Vagina (tissue), 2 donors: Measurements from ENCODE around the gene GSTO2. TPM values are rescaled to one million over a fixed set of nuclear protein-coding genes. Genes with fewer than 3 reads are reported as not detected.

Experiments
- DNase-seq, 2 donors: peaks; one replicate each; pipeline ENCODE4 v3.0.0-alpha.2; 2017; ENCODE audit errors: extremely low spot score in 2 of 2
- H3K27ac ChIP-seq: fragments of 200-600 bp; sonication (generic); one replicate; pipeline ENCODE4 v1.5.1; 2019
- H3K27me3 ChIP-seq: fragments of 200-600 bp; sonication (generic); one replicate; pipeline ENCODE4 v1.5.1; 2019
- H3K36me3 ChIP-seq, 2 donors: fragments of 200-600 bp; sonication (generic); one replicate each; pipeline ENCODE4 v1.5.1; 2017 to 2019
- H3K4me1 ChIP-seq: fragments of 200-600 bp; sonication (generic); one replicate; pipeline ENCODE4 v1.5.1; 2019
- H3K4me3 ChIP-seq, 2 donors: fragments of 200-600 bp; sonication (generic); 1 replicate in 1 of 2; 2 replicates in 1 of 2; pipeline ENCODE4 v1.5.1; 2016 to 2019
- H3K9me3 ChIP-seq: fragments of 200-600 bp; sonication (generic); one replicate; pipeline ENCODE4 v1.5.1; 2019
- POLR2A ChIP-seq, 2 donors: fragments of 450-650 bp; IDR thresholded peaks; one replicate each; pipeline ENCODE4 v1.6.1; 2017; ENCODE audit warnings: antibody characterized with exemption in 2 of 2, mild to moderate bottlenecking in 2 of 2, moderate library complexity in 2 of 2
- POLR2AphosphoS5 ChIP-seq, 2 donors: sonication (generic); formaldehyde crosslinking; IDR thresholded peaks; one replicate each; pipeline ENCODE4 v1.9.0; 2017; ENCODE audit warnings: antibody characterized with exemption in 2 of 2, mild to moderate bottlenecking in 2 of 2, low read depth in 1 of 2; ENCODE audit not compliant: insufficient read depth in 1 of 2
- intact Hi-C: fragments of 100-400 bp; cut with DNase I; formaldehyde crosslinking; loops from one replicate; pipeline ENCODE4 v1.15.1; 2023
- total RNA-seq: library from RNA; depleted of rRNA; stranded (reverse); fragments of >200 nt; gene quantifications from one replicate; pipeline ENCODE4 v1.2.3, GENCODE V29; 2016
- TF ChIP-seq, protein P1 (sequence below), 3 experiments: fragments of 450-650 bp in 2 of 3; fragments of 200-600 bp in 1 of 3; sonication (generic) in 1 of 3; IDR thresholded peaks; one replicate each; pipeline ENCODE4 v1.5.1; 2017 to 2019; ENCODE audit warnings: antibody characterized with exemption in 3 of 3, mild to moderate bottlenecking in 2 of 3, moderate library complexity in 2 of 3

The GSTO2 gene
- total RNA-seq, 1 donor from 2014 or later: 13.8 TPM

DNA sequence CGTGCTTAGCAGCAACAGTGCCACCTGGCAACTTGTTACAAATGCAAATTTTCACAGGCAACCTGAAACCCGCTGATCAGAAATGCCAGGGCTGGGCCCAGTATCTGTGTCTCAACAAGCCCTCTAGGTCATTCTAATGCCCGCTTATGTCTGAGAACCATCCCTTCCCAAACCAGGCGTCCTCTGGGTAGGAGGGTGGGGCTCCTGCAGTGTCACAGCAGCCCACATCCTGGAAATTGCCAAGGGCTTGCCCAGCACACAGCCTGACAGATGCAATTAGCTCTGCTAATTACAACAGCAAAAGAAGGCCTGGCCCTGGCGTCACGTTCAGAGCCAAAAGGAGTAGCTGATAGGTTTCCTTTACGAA, 53.4 kb downstream of the GSTO2 start:
- TF ChIP-seq POLR2AphosphoS5 (IDR thresholded peaks at IDR 0.05; ENCODE audit: insufficient read depth in 1 of 2, low read depth in 1 of 2) (peak; percentile 63 to 75), POLR2A (IDR thresholded peaks at IDR 0.05) (no peak)
- TF ChIP-seq, protein P1, sequence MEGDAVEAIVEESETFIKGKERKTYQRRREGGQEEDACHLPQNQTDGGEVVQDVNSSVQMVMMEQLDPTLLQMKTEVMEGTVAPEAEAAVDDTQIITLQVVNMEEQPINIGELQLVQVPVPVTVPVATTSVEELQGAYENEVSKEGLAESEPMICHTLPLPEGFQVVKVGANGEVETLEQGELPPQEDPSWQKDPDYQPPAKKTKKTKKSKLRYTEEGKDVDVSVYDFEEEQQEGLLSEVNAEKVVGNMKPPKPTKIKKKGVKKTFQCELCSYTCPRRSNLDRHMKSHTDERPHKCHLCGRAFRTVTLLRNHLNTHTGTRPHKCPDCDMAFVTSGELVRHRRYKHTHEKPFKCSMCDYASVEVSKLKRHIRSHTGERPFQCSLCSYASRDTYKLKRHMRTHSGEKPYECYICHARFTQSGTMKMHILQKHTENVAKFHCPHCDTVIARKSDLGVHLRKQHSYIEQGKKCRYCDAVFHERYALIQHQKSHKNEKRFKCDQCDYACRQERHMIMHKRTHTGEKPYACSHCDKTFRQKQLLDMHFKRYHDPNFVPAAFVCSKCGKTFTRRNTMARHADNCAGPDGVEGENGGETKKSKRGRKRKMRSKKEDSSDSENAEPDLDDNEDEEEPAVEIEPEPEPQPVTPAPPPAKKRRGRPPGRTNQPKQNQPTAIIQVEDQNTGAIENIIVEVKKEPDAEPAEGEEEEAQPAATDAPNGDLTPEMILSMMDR (IDR thresholded peaks at IDR 0.05): no peak
- no peaks in the 10 kb centered on the region for H3K36me3 ChIP-seq
- peaks cover 100% of the 10 kb centered on the region for H3K4me1 ChIP-seq
- intact Hi-C loops: no loop called here
- no peaks in the 10 kb centered on the region for H3K27me3 ChIP-seq
- no peaks in the 10 kb centered on the region for H3K9me3 ChIP-seq
- no peak overlapping the region for H3K4me3 ChIP-seq
- peak overlapping the region; percentile 96 for H3K27ac ChIP-seq
- no peak for DNase-seq

- no peak for DNase-seq
- no peaks in the 10 kb centered on the region for H3K36me3 ChIP-seq
- H3K4me3 ChIP-seq: no peak overlapping the region
- H3K27me3 ChIP-seq: no peaks in the 10 kb centered on the region
- peak overlapping the region; percentile 96 for H3K27ac ChIP-seq
- intact Hi-C loops: no loop called here
- H3K4me1 ChIP-seq: peaks cover 100% of the 10 kb centered on the region
- no peaks in the 10 kb centered on the region for H3K9me3 ChIP-seq
- TF ChIP-seq POLR2AphosphoS5 (IDR thresholded peaks at IDR 0.05; ENCODE audit: insufficient read depth in 1 of 2, low read depth in 1 of 2): no peak
- TF ChIP-seq, protein P1 (IDR thresholded peaks at IDR 0.05): no peak
- TF ChIP-seq POLR2A (IDR thresholded peaks at IDR 0.05): no peak
Observed at GRCh38 chr10:104323085-104323484, 54.1 kb downstream of the GSTO2 start.

- Histone ChIP-seq H3K27me3 (no peaks in the 10 kb centered on the region), H3K36me3 (no peaks in the 10 kb centered on the region), H3K9me3 (no peaks in the 10 kb centered on the region), H3K4me3 (no peak overlapping the region), H3K4me1 (peaks cover 100% of the 10 kb centered on the region), H3K27ac (peak overlapping the region; percentile 96)
- DNase-seq: no peak
- TF ChIP-seq, protein P1 (IDR thresholded peaks at IDR 0.05): no peak
- intact Hi-C loops: no loop called here
Observed at GRCh38 chr10:104323760-104324201, 54.8 kb downstream of the GSTO2 start.

DNA sequence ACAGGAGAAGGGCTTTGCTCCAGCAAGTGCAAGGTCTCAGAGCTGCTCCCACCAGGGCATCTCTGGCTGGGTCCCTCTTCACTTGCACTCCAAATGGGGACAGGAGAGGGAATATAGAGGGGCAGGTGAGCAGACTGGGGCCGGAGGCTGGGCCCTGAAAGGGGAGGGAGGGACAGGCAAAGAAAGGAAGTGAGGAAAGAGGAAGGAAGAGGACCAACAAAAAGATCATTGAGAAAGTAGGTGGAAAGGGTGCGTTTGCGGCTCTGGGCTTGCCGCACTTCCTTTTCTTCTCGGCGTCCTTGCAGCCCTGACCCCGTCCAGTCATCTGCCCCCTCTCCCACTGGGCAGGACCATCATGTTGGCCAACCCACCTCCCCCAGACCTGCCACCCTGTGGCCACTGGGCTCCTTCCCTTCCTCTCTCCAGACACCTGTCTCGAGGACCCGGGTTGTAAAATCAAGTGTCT, 55.3 kb downstream of the GSTO2 start:
- intact Hi-C loops: no loop called here

DNA sequence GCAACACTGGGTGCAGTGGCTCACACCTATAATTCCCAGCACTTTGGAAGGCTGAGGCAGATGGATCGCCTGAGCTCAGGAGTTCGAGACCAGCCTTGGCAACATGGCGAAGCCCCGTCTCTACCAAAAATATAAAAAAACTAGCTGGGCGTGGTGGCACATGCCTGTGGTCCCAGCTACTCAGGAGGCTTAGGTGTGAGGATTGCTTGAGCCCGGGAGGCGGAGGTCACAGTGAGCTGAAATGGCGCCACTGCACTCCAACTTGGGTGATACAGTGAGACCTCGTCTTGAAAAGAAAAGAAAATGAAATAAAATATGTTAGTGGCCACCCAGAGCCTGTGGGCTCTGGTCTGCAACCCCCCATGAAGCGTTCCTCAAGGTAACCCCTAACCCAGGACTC, 55.9 kb downstream of the GSTO2 start:
- H3K27me3 ChIP-seq: no peaks in the 10 kb centered on the region
- no peaks in the 10 kb centered on the region for H3K9me3 ChIP-seq
- intact Hi-C loops: no loop called here
- H3K4me3 ChIP-seq: no peak overlapping the region
- TF ChIP-seq, protein P1 (IDR thresholded peaks at IDR 0.05): no peak
- TF ChIP-seq POLR2AphosphoS5 (IDR thresholded peaks at IDR 0.05; ENCODE audit: insufficient read depth in 1 of 2, low read depth in 1 of 2) (no peak), POLR2A (IDR thresholded peaks at IDR 0.05) (no peak)
- DNase-seq: no peak
- H3K4me1 ChIP-seq: peaks cover 100% of the 10 kb centered on the region
- no peaks in the 10 kb centered on the region for H3K36me3 ChIP-seq
- peak overlapping the region; percentile 96 for H3K27ac ChIP-seq

More for the DNA sequence above, 55.3 kb downstream of the GSTO2 start:
- Histone ChIP-seq H3K36me3 (no peaks in the 10 kb centered on the region), H3K27me3 (no peaks in the 10 kb centered on the region), H3K4me3 (no peak overlapping the region), H3K27ac (peak overlapping the region; percentile 96), H3K4me1 (peaks cover 100% of the 10 kb centered on the region), H3K9me3 (no peaks in the 10 kb centered on the region)
- TF ChIP-seq POLR2AphosphoS5 (IDR thresholded peaks at IDR 0.05; ENCODE audit: insufficient read depth in 1 of 2, low read depth in 1 of 2) (peak in 1 of 2 donors; percentile 33), POLR2A (IDR thresholded peaks at IDR 0.05) (no peak)
- TF ChIP-seq, protein P1 (IDR thresholded peaks at IDR 0.05): no peak
- DNase-seq: no peak
